H1 (cell line): Measurements from ENCODE around the gene FBXW8. TPM values are rescaled to one million over a fixed set of nuclear protein-coding genes. Genes with fewer than 3 reads are reported as not detected.

Experiments
- CTCF ChIA-PET: fragments of 300-600 bp; sonication (Branson Sonifier 250); formaldehyde crosslinking; loops from one replicate; lab custom pipeline; 2021; ENCODE audit not compliant: partially characterized antibody; lab: Charles Lee
- POLR2A ChIA-PET: fragments of 300-600 bp; sonication (Branson Sonifier 250); formaldehyde crosslinking; loops from one replicate; lab custom pipeline; 2021; ENCODE audit warnings: inconsistent platforms; ENCODE audit not compliant: partially characterized antibody; lab: Charles Lee
- DNase-seq, 2 experiments: peaks; one replicate each; pipeline versions ENCODE4 v3.0.0 to v3.0.0-alpha.2; 2010 to 2022; ENCODE audit warnings: low spot score in 2 of 2, low read depth in 1 of 2, mixed read lengths in 1 of 2
- FAIRE-seq: peaks from 2 replicates; lab custom pipeline; 2011; peaks lifted over from hg19 to GRCh38; lab: Jason Lieb, UNC
- H2AFZ ChIP-seq: 2 replicates; pipeline ENCODE4 v1.8.1; 2012; ENCODE audit warnings: low read length, inconsistent platforms
- H2AK5ac ChIP-seq: 2 replicates; pipeline ENCODE4 v1.6.1; 2013; ENCODE audit warnings: low read depth, low read length
- H2BK120ac ChIP-seq: replicated peaks from 2 replicates; pipeline ENCODE3; 2013; ENCODE audit warnings: low read depth, low read length, inconsistent platforms
- H2BK12ac ChIP-seq: 2 replicates; pipeline ENCODE4 v1.6.1; 2013; ENCODE audit warnings: low read depth, low read length
- H2BK15ac ChIP-seq: 2 replicates; pipeline ENCODE4 v1.6.1; 2013; ENCODE audit warnings: low read length
- H2BK20ac ChIP-seq: 2 replicates; pipeline ENCODE4 v1.6.1; 2013; ENCODE audit warnings: low read length
- H2BK5ac ChIP-seq: 2 replicates; pipeline ENCODE4 v1.6.1; 2013; ENCODE audit warnings: low read depth, low read length
- H3K14ac ChIP-seq: 2 replicates; pipeline ENCODE4 v1.6.1; 2013; ENCODE audit warnings: inconsistent platforms; ENCODE audit not compliant: insufficient read length
- H3K18ac ChIP-seq: 2 replicates; pipeline ENCODE4 v1.6.1; 2013; ENCODE audit warnings: low read length; ENCODE audit errors: extremely low read depth
- H3K23ac ChIP-seq: 2 replicates; pipeline ENCODE4 v1.6.1; 2013; ENCODE audit warnings: inconsistent platforms; ENCODE audit not compliant: insufficient read length
- H3K23me2 ChIP-seq: 2 replicates; pipeline ENCODE4 v1.6.1; 2013; ENCODE audit warnings: low read depth, low read length
- H3K27ac ChIP-seq: 2 replicates; pipeline ENCODE4 v1.6.1; 2011; ENCODE audit warnings: low read depth, low read length, inconsistent platforms
- H3K27me3 ChIP-seq, 4 experiments: replicated peaks in 1 of 4; 1 replicate in 1 of 4; 2 replicates in 3 of 4; pipeline versions ENCODE4 v1.6.1 to v1.8.1; 2011 to 2013; ENCODE audit warnings: low read length in 3 of 4, mild to moderate bottlenecking in 3 of 4, inconsistent platforms in 2 of 4, mixed read lengths in 2 of 4, moderate library complexity in 1 of 4; ENCODE audit not compliant: control insufficient read depth in 3 of 4, insufficient read depth in 3 of 4; ENCODE audit errors: extremely low read depth in 1 of 4
- H3K36me3 ChIP-seq, 4 experiments: 2 replicates each; pipeline versions ENCODE4 v1.6.1 to v1.8.1; 2011 to 2013; ENCODE audit warnings: mild to moderate bottlenecking in 4 of 4, low read length in 3 of 4, moderate library complexity in 2 of 4, control low read depth in 1 of 4, inconsistent platforms in 1 of 4; ENCODE audit not compliant: insufficient read depth in 4 of 4, control insufficient read depth in 2 of 4
- H3K4ac ChIP-seq: replicated peaks from 2 replicates; pipeline ENCODE3; 2013; ENCODE audit warnings: low read length, low read depth, mixed read lengths, inconsistent platforms; ENCODE audit not compliant: insufficient read length
- H3K4me1 ChIP-seq, 4 experiments: replicated peaks in 1 of 4; 1 replicate in 1 of 4; 2 replicates in 3 of 4; pipeline versions ENCODE4 v1.6.1 to v1.8.1; 2011 to 2013; ENCODE audit warnings: low read length in 3 of 4, inconsistent platforms in 2 of 4, mixed read lengths in 1 of 4; ENCODE audit not compliant: insufficient read depth in 4 of 4, control insufficient read depth in 3 of 4
- H3K4me2 ChIP-seq, 2 experiments: 2 replicates each; pipeline versions ENCODE4 v1.6.1 to v1.8.1; 2011 to 2013; ENCODE audit warnings: low read depth in 2 of 2, low read length in 2 of 2, control low read depth in 1 of 2, inconsistent platforms in 1 of 2, mild to moderate bottlenecking in 1 of 2; ENCODE audit not compliant: insufficient read depth in 1 of 2
- H3K4me3 ChIP-seq, 4 experiments: fragments of 200-600, 300-600 bp in 1 of 4; sonication (generic), shearing (Covaris generic), sonication (Bioruptor Twin) in 1 of 4; 2 replicates each; pipeline versions ENCODE4 v1.5.1 to v1.8.1; 2011 to 2016; ENCODE audit warnings: low read length in 4 of 4, low read depth in 3 of 4, control low read depth in 2 of 4, inconsistent platforms in 2 of 4, mild to moderate bottlenecking in 2 of 4, mixed read lengths in 1 of 4, moderate library complexity in 1 of 4; ENCODE audit not compliant: insufficient read depth in 2 of 4; ENCODE audit errors: extremely low read depth in 1 of 4
- H3K56ac ChIP-seq: replicated peaks from 2 replicates; pipeline ENCODE3; 2013; ENCODE audit warnings: low read depth, mild to moderate bottlenecking, mixed read lengths, low read length, inconsistent platforms; ENCODE audit not compliant: insufficient read length
- H3K79me1 ChIP-seq: 2 replicates; pipeline ENCODE4 v1.6.1; 2013; ENCODE audit warnings: low read depth, low read length, control low read depth
- H3K79me2 ChIP-seq, 2 experiments: 2 replicates each; pipeline versions ENCODE4 v1.6.1 to v1.8.1; 2012 to 2013; ENCODE audit warnings: low read length in 2 of 2, mild to moderate bottlenecking in 2 of 2, inconsistent platforms in 1 of 2; ENCODE audit not compliant: insufficient read depth in 2 of 2, control insufficient read depth in 1 of 2
- H3K9ac ChIP-seq, 4 experiments: replicated peaks in 1 of 4; 1 replicate in 1 of 4; 2 replicates in 3 of 4; pipeline versions ENCODE4 v1.6.1 to v1.8.1; 2011 to 2013; ENCODE audit warnings: low read depth in 3 of 4, low read length in 3 of 4, control low read depth in 2 of 4, mild to moderate bottlenecking in 2 of 4, moderate library complexity in 2 of 4, inconsistent platforms in 1 of 4; ENCODE audit errors: extremely low read depth in 1 of 4
- H3K9me3 ChIP-seq, 2 experiments: 2 replicates each; pipeline versions ENCODE4 v1.6.1 to v1.8.1; 2012 to 2013; ENCODE audit warnings: mild to moderate bottlenecking in 2 of 2, moderate library complexity in 2 of 2, control low read depth in 1 of 2, inconsistent platforms in 1 of 2, low read depth in 1 of 2, low read length in 1 of 2, mixed read lengths in 1 of 2; ENCODE audit not compliant: insufficient read depth in 2 of 2
- H4K20me1 ChIP-seq, 2 experiments: replicated peaks in 1 of 2; 2 replicates each; pipeline versions ENCODE3 to v1.8.1; 2011 to 2013; ENCODE audit warnings: inconsistent platforms in 2 of 2, low read length in 2 of 2, mild to moderate bottlenecking in 1 of 2; ENCODE audit not compliant: insufficient read depth in 2 of 2, control insufficient read depth in 1 of 2
- H4K5ac ChIP-seq: 2 replicates; pipeline ENCODE4 v1.6.1; 2013; ENCODE audit warnings: low read length, low read depth, mixed read lengths, inconsistent platforms; ENCODE audit not compliant: insufficient read length
- H4K8ac ChIP-seq: 2 replicates; pipeline ENCODE4 v1.8.0; 2013; ENCODE audit warnings: mild to moderate bottlenecking, moderate library complexity, low read length, inconsistent platforms; ENCODE audit not compliant: insufficient read depth; ENCODE audit errors: extremely low read depth
- H4K91ac ChIP-seq: replicated peaks from 2 replicates; pipeline ENCODE3; 2013; ENCODE audit warnings: low read length, mixed read lengths, inconsistent platforms; ENCODE audit not compliant: insufficient read length
- EZH2 ChIP-seq: fragments of 200-600 bp; sonication (generic); IDR thresholded peaks from 2 replicates; pipeline ENCODE4 v1.7.1; 2012; ENCODE audit warnings: low read depth, mild to moderate bottlenecking, moderate library complexity, low read length, inconsistent platforms; ENCODE audit not compliant: severe bottlenecking
- FOSL1 ChIP-seq: IDR thresholded peaks from 2 replicates; pipeline ENCODE4 v1.6.1; 2011; ENCODE audit warnings: mild to moderate bottlenecking, low read depth, low read length, moderate library complexity; ENCODE audit not compliant: insufficient read depth
- JUND ChIP-seq: IDR thresholded peaks from 2 replicates; pipeline ENCODE4 v1.6.1; 2011; ENCODE audit warnings: mild to moderate bottlenecking, improper control_type of control experiment, low read length
- TCF12 ChIP-seq: IDR thresholded peaks from 2 replicates; pipeline ENCODE4 v1.6.1; 2011; ENCODE audit warnings: low read depth, mild to moderate bottlenecking, low read length
- ZNF274 ChIP-seq: IDR thresholded peaks from 2 replicates; pipeline ENCODE4 v1.7.0; 2012; ENCODE audit warnings: low read length, borderline replicate concordance; ENCODE audit errors: extremely low read depth
- WGBS, 2 experiments: shearing (Covaris generic) in 1 of 2; methylation state at CpG; one replicate each; pipeline versions ENCODE4 v1.1.6 to v1.1.7; 2013 to 2015; ENCODE audit warnings: low lambda C conversion rate in 2 of 2, mixed read lengths in 2 of 2, inconsistent platforms in 1 of 2, low coverage in 1 of 2, missing lambda C conversion rate in 1 of 2; ENCODE audit not compliant: insufficient replicate concordance in 2 of 2, insufficient coverage in 1 of 2, insufficient read length in 1 of 2; ENCODE audit errors: extremely low coverage in 1 of 2, missing lambda C conversion rate in 1 of 2; 5-methylcytosine and 5-hydroxymethylcytosine counted together
- polyA plus RNA-seq, 7 experiments: library from polyadenylated mRNA; depleted of rRNA in 3 of 7; stranded (reverse) in 5 of 7; unstranded in 2 of 7; fragments of >200 nt in 5 of 7; fragments of 200-250 nt in 2 of 7; gene quantifications; 1 replicate in 5 of 7; 2 replicates in 1 of 7; 4 replicates in 1 of 7; pipeline versions ENCODE4 v1.2.1 to v1.2.3, GENCODE V29; 2011 to 2013; ENCODE audit warnings: missing spikeins in 2 of 7, mixed read lengths in 2 of 7
- total RNA-seq: library from RNA; stranded (reverse); fragmentation: NEBNext Ultra II Directional; extraction: Animal tissue kit (Norgen Biotek cat#: 25700); gene quantifications from 2 replicates; pipeline ENCODE4 v1.2.1, GENCODE V29; 2021
- TF ChIP-seq, protein P1 (sequence below): IDR thresholded peaks from 2 replicates; pipeline ENCODE4 v1.6.1; 2012; ENCODE audit warnings: inconsistent platforms

FBXW8 gene
- total and polyA plus RNA-seq, 2 of the 8 experiments (the other 6 are each of a cell fraction or from before 2014, with no cell fraction given) = 15.8 to 16.0 TPM

GRCh38 chr12:116896411-116896924 lies 14.3 kb upstream of the FBXW8 start:
- Histone ChIP-seq H4K8ac (no peak overlapping the region), H2AK5ac (no peak overlapping the region), H3K79me2 (no peaks in the 10 kb centered on the region), H3K36me3 (no peaks in the 10 kb centered on the region), H3K4me3 (no peak overlapping the region), H3K4me2 (no peak overlapping the region), H3K9me3 (no peaks in the 10 kb centered on the region)
- CTCF ChIA-PET = interaction anchor here (1.3 to 3.4 kb wide), 3 partner anchors 11 to 33 kb away, joined by 3 to 10 read pairs (median 8); no protein-coding TSS in a partner anchor
- TF ChIP-seq JUND = no peak
- TF ChIP-seq ZNF274 = no peak
- TF ChIP-seq, protein P1, sequence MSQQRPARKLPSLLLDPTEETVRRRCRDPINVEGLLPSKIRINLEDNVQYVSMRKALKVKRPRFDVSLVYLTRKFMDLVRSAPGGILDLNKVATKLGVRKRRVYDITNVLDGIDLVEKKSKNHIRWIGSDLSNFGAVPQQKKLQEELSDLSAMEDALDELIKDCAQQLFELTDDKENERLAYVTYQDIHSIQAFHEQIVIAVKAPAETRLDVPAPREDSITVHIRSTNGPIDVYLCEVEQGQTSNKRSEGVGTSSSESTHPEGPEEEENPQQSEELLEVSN = no peak
- no peak for TF ChIP-seq TCF12
- no peak for TF ChIP-seq FOSL1
- TF ChIP-seq EZH2 = no peak
- TF ChIP-seq, all 59 proteins: peak for 0
- DNase-seq = no peak
- 93% methylated on average over 7 of the region's 7 CpGs; no CpG with 5 or more reads in 1 of the 2 experiments for WGBS, 2 experiments
- no peak overlapping the region for H2BK120ac ChIP-seq
- no peaks in the 10 kb centered on the region for H4K20me1 ChIP-seq
- H3K18ac ChIP-seq = no peak overlapping the region
- no peak overlapping the region for H2BK12ac ChIP-seq
- no peak overlapping the region for H4K5ac ChIP-seq
- POLR2A ChIA-PET = interaction anchor here (2.1 kb wide), 1 partner anchor 15 kb away, joined by 5 read pairs; no protein-coding TSS in a partner anchor
- no peak overlapping the region for H2BK15ac ChIP-seq
- no peaks in the 10 kb centered on the region for H3K4me1 ChIP-seq
- H3K27ac ChIP-seq = no peak overlapping the region
- H3K4ac ChIP-seq = no peak overlapping the region
- no peak overlapping the region for H3K14ac ChIP-seq
- no peaks in the 10 kb centered on the region for H3K23me2 ChIP-seq
- H3K79me1 ChIP-seq = no peaks in the 10 kb centered on the region
- H3K27me3 ChIP-seq = no peaks in the 10 kb centered on the region
- no peak for FAIRE-seq
- H3K23ac ChIP-seq = no peak overlapping the region
- H2AFZ ChIP-seq = peak overlapping the region; percentile 73; the same call in 1 of the 2 replicates
- H2BK5ac ChIP-seq = no peak overlapping the region
- no peak overlapping the region for H4K91ac ChIP-seq
- no peak overlapping the region for H2BK20ac ChIP-seq
- H3K56ac ChIP-seq = no peak overlapping the region
- H3K9ac ChIP-seq = no peak overlapping the region
